ENCODE measurements around the gene EIF4A3.
"Not testable (repeated sequence)": the region's sequence is repeated elsewhere in the genome, so short reads cannot be mapped to it uniquely, and the experiment has no call there.

Gene EIF4A3

DNA sequence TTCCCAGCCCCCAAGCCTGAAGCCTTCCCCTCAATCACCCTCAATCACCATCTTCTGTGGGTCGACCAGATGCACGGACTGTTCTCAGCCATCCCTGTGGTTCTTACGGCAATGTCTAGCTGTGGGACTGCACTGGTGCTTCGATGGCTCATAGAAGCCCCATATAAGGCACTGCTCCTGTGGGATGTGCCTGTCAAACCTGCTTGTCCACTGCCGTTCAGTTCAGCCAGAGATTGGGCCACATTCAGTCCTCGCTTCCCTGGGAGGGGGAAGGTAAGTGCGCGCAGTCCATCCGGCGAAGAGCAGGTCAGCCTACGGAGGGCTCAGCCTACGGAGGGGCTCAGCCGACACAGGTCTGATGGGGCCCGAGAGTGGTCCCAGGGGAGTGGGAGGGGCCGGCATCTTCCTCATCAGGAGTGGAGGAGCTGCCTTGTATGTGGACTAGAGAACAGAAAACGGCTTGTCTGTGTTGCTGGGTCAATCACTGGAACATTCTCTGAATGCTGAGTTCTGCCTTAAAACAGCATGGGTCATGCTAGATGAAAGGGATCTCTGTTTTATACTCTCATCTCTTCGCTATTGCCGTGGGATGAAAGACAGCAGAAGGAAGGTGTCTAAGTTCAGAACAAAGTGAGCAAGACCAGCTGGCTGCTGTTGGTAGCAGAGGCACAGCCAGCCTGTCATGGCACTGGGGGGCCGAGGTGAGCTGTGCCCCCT lies 23.0 kb upstream of the EIF4A3 start, which contains the start of gene CARD14:
TSS of gene CARD14 (plus strand) at position 247 of the 717 bp plus-strand sequence. CDS start 11,409 bp downstream, outside the sequence.
- no peak for DNase-seq

DNA sequence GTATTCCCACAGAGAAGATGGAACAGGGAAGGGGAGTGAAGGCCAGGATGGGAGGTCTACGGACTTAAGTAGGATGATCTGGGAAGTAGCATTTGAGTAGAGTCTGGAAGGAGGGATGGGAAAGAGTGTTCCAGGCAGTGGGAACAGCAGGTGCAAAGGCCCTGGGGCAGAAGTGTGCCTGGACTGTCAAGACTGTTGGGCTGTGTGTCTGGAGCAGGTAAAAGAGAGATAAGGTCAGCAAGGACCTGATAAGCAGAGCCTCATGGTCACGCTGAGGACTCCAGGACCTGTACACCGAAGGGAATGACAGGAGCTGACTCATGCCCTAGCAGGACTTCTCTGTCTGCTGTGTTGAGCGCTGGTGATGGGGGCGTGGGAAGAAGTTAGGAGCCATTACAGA lies 22.2 kb upstream of the EIF4A3 start:
- DNase-seq, result no peak

DNA sequence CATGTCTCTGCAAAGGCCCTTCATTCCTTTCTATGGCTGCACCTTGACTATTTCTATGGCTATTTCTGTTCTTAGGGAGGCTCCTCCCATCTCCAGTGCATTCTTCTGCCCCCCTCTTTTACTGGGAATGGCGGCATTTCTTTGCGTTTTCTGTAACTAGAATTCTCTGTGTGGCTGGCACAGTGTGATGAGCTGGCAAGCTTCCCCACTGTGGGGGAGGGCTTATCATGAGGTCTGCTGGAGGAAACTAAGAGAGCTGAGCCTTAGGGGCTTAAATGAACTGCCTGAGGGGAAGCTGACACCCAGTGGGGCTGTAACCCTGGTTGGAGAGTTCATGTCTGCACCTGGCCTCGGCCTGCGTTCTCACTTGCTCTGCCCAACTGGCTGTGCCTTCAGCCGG lies 21.4 kb upstream of the EIF4A3 start:
- DNase-seq, result no peak

DNA sequence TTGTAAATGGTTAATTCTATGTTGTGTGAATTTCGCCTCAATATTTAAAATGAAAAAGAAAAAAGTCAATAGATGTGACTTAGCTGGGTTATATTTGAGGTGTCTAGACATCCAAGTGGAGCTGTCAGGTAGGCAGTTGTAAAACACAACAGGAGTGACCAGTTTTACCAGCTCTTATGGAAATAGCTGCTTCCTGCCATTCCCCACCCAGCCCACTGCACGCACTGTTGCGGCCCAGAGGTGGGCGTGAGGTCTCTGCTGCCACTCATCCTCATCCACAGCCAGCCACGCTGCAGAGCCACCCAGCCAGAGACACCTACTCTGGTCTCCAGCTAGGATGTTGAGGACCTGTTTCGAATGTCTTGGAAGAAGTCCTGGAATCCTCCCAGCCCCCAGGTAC lies 19.5 kb upstream of the EIF4A3 start:
- no peak for DNase-seq

DNA sequence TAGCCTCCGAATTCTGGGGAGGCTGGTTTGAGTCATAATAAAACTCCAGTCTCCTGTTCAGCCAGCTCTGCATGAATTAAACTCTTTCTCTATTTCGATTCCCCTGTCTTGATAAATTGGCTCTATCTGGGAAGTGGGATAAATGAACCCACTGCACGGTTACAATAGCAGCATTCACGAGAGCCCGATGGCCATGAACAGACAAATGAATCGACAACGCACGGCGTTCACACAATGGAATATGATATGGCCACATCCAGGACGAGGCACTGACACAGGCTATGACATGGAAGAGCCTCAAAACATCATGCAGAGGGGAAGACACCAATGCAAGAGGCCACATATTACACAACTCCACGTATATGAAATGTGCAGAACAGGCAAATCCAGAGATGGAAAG lies 17.3 kb upstream of the EIF4A3 start:
- DNase-seq, result no peak

DNA sequence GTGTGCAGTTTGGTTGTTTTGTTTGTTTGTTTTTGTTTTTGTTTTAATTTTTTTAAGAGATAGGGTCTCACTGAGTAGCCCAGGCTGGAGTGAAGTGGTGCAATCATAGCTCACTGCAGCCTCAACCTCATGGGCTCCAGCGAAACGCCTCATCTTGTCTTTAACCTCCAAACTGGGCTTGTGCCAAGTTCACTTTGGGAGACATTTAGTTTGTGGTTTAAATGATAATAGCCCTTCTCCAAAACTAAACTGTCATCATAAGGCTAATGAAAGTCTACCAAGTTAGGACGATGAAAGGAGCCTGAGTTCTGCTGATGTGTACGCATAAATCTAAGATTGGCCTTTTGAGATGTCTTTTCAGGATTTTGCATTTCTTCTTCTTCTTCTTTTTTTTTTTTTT lies 16.4 kb upstream of the EIF4A3 start:
- no peak for DNase-seq

DNA sequence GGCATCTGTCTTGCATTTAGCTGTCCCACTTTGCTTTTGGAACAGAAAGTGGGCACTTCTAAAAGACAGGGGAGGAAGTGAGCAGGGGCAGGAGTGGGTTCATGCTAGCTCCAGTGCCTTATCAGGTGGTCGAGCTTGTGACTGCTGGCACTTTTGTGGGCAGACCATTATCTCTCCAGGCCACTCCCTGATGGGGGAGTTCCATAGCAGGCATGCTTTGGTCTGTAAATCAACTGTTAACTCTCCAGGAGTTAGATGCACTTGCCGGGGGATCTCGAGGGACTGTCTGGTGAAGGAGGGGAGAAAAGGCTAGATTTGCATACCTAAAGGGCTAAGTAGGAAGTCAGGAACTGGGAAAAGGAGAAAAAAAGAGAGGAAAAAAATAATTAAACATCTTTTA lies 13.6 kb upstream of the EIF4A3 start:
- no peak for DNase-seq

DNA sequence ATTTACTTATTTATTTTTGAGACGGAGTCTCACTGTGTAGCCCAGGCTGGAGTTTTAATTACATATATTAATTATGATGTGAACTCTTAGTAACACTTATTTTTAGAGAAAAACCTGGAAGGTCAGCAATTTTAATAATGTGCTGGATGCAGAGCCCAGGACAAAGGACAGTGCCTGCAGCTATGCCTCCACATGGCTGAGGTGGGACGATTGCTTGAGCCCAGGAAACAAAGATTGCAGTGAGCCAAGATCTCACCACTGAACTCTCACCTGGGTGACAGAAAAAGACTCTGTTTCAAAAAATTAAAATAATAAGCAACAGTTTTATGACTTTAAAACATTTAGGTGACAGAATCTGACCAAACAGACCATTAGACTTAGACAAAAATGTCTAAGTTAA lies 11.9 kb upstream of the EIF4A3 start:
- no peak for DNase-seq

DNA sequence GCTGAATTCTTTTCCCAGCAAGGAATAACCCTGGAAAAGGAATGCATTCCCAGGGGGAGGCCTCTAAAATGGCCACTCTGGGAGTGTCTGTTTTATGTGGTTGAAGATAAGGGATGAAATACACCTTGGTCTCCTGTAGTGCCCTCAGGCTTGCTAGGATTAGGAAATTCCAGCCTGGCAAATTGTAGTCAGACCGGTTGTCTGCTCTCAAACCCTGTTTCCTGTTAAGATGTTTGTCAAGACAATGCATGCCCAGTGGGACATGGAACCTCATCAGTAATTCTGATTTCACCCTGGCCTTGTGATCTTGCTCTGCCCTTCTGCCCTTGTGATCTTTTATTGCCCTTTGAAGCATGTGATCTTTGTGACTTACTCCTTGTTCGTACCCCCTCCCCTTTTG lies 8.7 kb upstream of the EIF4A3 start:
- not testable (repeated sequence) for DNase-seq

DNA sequence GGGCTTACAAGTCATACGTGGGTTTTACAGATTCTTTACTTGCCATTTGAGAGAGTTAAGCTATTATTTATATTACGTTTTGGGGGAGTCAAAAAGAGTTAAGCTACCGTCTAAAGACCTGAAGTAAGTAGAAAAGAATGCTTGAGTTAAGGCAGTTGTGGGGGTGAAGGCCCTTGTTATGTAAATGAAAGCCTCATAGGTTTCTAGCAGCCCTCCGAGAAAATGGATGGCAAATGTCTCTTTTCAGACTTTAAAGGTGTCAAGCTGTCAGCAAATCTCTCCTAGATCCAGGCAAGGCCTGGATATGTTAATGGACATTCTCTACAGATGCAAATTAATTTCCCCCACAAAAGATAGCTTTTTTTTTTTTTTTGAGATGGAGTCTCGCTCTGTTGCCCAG lies 7.2 kb upstream of the EIF4A3 start:
- DNase-seq, result no peak

DNA sequence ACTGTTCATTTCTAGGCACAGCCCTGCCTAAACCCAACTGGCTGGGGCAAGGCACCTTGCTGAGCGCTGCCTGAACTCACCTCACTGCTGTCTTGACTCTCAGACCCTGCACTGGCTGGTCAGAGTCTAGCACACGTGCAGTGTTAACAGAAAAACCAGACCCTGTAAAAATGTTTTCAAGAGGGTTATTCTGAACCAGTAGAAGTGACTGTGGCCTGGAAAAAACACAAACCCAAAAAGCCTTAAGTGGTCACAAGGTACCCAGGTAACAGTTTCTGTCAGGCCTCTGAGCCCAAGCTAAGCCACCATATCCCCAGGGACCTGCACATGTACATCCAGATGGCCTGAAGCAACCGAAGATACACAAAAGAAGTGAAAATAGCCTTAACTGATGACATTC lies 6.1 kb upstream of the EIF4A3 start:
- no peak for DNase-seq

DNA sequence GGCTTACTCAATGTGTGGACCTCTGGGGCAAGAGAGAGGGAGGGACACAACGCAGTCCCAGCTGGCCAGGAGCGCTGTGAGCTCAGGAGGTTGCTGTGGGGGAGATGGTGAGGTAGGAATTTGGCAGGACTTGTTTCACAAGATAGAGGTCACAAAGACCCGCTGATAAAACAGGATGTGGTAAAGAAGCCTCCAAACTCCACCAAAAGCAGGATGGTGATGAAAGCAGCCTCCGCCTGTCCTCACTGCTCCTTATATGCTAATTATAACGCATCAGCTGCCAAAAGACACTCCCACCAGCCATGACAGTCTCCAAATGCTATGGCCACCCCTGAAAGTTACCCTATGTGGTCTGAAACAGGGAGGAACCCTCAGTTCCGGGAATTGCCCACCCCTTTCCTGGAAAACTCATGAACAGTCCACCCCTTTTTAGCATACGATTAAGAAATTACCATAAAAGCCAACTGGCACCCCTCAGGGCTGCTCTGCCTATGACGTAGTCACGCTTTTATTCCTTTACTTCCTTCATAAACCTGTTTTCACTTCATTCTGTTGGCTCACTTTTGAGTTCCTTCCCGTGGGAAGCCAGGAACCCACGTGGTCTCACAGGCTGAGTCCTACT lies 5.3 kb upstream of the EIF4A3 start:
- DNase-seq, result no peak

DNA sequence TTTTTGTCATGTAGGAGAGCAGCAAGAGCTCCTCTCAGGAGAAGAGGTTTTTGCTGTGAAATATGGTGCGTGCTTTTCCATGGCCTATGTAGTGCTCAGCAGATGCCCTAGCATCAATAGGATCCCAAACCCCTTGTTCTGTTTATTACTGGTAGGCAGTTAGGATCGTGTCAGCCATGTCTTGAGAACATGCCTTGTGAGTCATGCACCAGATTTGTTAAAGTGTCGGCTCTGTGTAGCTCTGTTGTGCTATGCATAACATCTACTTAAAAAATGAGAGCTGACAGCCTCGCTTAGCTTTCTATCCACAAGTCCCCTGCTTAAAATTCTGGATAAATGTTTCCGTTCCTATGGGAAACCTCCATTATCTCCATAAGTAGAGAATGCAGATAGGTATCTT lies 4.4 kb upstream of the EIF4A3 start:
- no peak for DNase-seq

DNA sequence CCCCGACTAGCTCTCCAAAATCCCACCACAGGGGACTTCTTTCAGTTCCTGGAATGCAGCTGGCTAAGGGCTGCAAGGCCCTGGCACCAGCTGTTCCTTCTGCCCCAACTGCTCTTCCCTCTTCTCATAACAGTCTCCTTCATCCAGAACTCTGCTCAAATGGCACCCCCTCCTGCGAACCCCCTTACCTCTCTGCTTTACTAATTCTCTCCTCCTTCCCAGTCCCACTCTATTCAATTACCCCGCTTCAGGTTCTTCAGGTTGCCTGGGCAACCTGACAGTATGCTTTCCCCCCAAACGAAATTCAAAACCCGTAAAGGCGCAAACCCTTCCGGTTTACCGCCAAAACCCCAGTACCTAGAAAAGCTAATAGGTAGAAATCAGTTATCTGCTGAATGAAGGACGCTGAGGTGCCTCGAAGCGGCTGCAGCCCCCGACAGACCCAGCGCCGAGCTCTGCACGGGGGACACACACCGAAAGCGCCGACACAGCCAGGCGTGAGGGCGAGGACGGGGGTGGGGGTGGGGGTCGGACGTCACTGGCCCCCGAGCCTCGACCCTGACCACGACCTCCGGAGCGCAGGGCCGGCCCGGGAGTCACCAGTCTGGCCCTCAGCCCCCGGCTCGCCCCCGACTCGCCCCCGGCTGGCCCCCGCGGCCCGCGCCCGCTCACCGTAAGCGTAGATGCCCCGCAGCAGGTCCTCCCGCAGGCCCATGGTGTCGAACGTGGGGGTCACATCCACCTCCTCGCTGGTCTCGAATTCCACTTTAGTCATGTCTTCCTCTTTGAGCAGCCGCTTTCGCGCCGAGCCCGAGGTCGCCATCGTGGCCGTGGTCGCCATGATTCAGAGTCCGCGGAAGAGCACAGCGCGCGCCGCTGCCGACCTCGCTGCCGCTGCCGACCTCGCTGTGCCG lies 550 bp downstream of the EIF4A3 start:
- DNase-seq, result peak in 2 of 3 experiments; percentile 33 to 71

DNA sequence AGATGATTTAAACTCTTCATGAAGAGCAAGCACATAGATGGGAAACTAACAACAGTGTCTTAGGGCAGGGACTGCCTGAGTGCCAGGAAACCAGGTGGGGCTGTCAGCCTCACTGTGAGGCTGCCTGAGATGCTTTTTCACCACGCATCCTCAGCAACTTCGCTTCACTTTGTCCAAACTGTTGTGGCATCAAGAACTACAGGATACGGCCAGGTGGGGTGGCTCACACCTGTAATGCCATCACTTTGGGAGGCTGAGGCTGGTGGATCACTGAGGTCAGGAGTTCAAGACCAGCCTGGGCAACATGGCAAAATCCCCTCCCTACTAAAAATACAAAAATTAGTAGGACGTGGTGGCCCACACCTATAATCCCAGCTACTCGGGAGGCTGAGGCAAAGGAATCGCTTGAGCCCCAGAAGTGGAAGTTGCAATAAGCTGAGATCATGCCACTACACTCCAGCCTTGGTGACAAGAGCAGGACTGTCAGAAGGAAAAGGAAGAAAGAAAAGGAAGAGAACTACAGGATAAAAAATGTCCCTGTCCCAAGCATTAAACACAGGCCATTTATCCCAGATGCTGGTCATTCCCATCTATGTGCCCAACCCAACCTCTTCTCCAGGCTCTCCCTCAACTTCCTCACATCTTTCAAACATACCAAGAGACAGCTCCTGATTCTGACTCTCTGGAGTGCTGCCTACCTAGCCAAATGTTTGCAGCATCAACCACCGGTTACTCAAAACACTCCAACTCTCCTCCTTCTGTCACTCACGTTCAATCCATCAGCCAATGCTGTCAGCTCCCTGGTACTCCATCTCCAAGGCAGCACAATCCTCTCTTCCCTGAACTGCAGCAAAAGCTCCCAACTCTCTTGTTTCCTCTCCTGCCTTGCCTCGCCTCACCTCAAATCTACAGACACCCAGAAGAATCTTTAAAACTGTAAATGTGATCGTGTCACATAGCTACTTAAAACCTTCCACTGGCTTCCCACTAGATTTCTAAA lies 1.6 kb downstream of the EIF4A3 start:
- no peak for DNase-seq

DNA sequence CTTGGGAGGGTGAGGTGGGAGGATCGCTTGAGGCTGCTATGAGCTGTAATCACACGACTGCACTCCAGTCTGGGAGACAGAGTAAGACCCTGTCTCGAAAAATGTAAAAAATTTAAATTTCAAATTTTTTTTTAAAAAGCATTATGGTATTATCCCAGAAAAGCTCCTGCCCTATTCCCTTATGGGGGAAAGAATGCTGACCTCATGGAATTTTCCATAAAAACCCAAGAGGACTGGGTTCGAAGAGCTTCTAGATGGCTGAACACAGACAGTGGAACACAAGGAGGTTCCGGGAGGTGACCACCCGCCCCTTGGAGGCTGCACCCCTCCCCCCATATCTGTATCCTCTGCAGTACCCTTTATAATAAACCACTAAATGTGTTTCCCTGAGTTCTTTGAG lies 4.0 kb downstream of the EIF4A3 start:
- no peak for DNase-seq

DNA sequence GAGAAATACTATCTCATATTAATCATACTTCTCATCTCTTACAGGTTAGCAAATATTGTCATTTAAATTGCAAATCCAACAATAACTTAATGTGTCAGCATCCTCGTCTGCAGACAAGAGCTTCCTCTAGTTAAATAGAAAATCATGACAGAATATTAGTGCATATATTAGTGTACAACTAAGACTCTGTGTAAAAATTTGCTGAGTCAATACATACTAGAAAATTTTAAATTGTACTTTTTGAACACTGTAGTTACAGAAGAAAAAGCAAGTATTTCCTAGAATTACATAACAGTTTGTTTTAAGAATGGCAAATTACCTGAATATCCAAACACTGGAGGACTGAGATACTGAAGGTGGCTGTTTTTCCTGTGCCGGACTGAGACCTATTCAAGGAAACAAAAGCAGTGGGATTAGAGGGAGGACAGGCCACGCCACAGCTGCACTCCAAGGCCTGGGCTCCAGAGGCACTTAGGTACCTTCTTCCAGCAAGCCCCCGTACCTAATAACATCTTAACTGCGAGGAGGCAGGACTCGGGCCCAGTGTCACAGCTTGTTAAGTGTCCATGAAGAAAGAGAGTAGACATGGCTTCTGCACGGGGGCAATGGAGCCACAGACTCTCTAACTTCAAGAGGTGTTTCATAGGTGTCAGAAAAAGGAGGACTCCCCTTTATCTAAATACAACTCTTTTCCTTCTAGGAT lies 5.3 kb downstream of the EIF4A3 start:
- no peak for DNase-seq

DNA sequence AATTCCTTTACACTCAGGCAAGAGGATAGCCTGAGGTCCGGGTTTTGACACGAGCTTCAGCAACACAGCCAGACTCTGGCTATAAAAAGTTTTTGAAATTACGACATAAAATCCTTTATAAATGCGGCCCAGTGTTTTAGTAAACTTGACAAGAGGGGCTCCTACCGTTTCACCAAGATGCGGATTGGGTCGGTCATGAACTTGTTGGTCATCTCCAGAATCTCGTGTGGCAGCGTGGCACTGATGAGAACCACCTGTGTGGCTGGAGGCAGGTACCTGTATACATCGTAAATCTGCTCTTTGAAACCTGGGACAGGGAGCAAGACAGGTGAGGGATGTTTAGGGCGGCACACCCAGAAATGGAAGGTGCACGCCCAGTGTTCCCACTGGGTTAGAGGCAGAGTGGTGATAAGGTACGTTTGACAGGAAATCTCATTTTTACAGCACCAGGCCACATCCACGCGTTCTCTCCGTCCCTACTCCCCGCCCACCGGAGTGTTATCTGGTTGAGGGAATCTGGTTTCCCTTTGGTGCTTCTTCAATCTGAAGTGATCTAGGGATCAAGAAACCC lies 8.0 kb downstream of the EIF4A3 start:
- no peak for DNase-seq

DNA sequence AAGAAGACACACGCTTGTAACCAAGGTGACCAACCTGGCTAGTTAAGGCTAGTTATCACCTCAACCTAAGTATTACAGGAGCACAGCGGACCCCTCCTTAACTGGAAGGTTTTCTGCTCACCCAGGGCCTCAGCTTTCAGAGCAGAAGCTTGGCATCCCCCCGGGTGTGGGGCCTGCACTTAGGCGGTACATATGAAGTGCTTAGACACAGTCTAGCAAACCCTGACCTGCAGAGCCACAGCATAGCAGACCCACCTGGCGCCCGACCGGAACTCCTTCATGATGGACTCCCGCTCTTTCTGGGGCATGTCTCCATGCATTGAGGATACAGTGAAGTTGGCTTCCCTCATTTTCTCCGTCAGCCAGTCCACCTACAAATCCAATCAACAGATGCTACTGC lies 9.8 kb downstream of the EIF4A3 start:
- DNase-seq, result no peak

DNA sequence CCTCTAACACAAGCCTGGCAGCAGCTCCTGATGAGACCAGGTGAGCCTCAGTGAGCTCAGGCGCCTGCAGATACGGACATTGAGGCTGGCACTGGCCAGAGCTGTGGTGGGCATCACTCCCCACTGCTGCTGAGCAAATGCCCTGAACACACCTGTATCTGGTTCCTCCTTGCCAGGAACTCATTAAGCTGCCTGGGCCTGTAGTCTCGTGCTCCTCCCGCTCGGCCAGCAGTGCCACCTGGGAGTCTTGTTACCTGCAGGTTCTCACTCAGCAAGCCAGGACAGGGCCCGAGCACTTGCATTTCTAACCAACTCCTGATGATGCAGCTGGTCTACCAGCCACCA lies 13.3 kb downstream of the EIF4A3 start:
- DNase-seq, result no peak

DNA sequence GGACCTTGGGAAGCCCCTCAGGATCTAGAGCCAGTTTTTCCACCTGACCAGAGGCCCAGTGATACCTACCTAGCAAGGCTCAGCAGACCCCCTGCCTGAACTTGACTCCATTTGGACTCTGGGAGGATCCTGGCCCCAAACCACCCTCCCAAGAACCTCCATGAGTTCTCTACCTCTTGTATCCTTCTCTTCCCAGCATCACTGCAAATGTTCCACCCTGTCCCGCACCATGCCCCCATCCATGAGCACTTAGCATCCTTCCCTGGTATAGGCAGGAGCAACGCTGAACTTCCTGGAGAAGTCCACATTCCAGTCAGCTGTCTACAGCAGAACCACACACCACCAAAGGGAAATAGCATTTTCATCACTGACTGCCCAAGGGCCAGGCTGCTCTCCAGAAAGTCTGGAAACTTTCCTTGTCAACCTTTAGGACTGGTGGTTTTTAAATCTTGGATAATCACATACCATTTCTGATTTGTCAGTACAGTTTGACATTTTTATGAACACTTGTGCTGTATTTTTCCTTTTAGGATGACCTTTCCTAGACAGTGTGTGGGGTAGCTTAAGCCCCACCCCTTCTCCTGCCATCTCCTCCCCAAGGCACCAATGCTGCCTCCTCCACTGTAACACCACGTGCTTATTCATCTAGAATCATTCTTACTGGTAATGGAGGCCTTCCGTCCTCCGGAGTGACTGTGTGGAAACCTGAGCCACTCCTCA lies 13.9 kb downstream of the EIF4A3 start:
- DNase-seq, result no peak

Measured in NCI-H1417 (cell line).